GM18517 (cell line): Measurements from ENCODE around the gene SPRYD7.
A peak's percentile ranks its signal among the peaks of the same experiment; 100 is the strongest.
"Not testable (repeated sequence)": the region's sequence is repeated elsewhere in the genome, so short reads cannot be mapped to it uniquely, and the experiment has no call there.

Source experiments
- ATAC-seq: cut with Tn5 transposase; IDR thresholded peaks from one replicate; pipeline ENCODE4 v1.9.1; 2021; ENCODE audit warnings: mild to moderate bottlenecking, moderate library complexity; ENCODE audit not compliant: unreplicated experiment

SPRYD7 gene

DNA sequence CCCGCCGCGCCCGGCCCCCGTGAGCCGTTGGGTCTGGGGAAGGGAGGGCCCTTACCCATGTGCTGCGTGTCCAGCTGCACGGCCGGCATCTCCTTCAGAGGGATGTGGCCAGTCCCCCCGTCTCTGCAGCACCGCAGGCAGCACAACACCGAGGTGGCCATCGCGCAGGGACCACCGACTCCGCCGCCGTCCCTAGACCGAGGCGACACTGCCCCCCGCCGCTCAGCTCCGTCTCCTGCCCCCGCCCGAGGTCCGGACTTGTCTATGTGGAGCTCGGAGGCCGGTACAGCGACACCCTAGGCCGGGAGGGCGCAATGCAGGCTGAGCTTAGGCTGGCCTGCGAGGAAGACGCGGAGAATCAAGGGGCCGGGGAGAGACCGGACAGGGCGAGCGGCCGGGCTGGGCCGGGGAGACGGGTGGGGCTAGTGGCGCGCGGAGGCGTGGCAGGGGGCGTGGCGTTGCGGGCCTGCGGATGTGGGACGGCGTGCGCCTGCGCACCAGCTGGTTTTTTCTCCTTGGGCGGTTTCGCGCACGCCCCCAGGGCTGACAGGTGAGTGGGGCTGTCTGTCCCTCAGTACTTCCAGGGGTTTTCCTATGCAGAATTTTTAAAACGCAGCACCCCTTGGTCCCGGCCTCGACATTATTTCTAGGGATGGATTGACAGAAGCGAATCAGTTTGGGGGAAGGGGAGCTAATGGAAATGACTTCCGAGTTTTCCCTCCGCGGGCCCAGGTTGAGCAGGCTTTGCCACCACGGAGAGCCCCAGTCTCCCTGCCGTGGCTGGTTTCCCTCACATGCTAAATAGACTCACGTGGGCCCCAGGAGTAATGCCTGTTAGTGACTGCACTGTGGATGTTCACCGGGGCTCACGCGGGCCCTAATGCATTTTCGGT, at the start of gene SPRYD7:
Gene SPRYD7 (minus strand): TSS at position 266 of the 893 bp plus-strand sequence. CDS start 105 bp downstream, at position 161.
- peak; percentile 97 for ATAC-seq

- ATAC-seq: no peak
Observed at GRCh38 chr13:49985129-49985528, 49.0 kb upstream of the SPRYD7 start.

DNA sequence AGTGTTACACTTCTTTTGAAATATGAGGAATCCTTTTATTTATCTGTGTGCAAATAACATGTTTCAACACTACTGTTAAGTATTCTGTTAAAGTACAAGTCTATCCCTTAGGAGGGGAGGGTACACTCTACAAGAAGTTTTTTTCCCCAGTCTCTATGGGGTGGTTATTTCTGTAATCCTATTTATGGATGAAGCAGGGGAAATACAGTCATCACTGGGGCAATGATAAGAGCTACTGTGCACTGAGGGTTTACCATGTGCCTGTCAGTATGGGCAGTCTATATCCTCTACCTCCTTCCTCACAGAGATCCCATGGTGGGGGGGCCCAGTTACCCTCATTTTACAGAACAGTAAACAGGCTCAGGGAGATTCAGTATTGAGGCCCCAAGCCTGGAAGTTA, 44.1 kb upstream of the SPRYD7 start:
- no peak for ATAC-seq

DNA sequence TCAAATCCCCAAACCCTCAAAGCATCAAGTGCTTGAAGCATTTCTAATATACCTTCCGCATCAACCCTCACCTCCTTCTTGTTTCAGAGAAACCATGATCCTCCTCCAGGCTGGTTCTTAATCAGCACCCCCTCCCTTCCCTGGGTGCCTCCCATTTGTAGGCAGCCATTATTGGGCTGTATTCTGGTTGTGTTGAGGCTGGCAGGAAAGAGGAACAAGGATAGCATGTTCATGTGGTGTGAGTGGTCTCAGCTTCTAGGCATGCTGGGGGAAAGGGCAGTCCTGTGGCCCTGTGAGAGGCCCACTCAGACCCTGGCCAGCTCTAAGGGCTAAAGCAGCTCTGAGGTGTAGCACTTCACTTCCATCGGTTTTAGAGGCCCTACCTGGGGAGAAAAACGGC, 41.9 kb upstream of the SPRYD7 start:
- no peak for ATAC-seq

- ATAC-seq: peak; percentile 71
Observed at GRCh38 chr13:49976314-49977258, 40.4 kb upstream of the SPRYD7 start.

GRCh38 chr13:49975826-49976225, 39.7 kb upstream of the SPRYD7 start:
- ATAC-seq: no peak

DNA sequence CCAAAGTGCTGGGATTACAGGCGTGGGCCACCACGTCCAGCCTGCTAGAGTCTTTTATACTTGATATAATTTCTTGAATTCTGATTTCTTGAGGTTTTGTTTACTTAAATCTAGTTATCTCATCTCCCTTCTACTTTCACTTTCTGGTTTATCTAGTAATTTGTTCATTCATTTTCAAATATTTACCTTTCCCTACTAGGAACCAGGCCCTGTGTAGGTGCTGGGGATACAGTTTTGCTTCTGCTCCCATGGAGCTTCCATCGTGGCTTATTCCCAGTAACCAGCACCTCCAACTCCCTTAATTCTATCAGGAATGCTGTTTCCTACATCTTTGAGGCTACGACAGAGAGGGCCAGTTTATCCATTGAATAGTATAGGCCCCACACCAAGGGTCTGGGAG, 36.6 kb upstream of the SPRYD7 start:
- ATAC-seq: no peak

DNA sequence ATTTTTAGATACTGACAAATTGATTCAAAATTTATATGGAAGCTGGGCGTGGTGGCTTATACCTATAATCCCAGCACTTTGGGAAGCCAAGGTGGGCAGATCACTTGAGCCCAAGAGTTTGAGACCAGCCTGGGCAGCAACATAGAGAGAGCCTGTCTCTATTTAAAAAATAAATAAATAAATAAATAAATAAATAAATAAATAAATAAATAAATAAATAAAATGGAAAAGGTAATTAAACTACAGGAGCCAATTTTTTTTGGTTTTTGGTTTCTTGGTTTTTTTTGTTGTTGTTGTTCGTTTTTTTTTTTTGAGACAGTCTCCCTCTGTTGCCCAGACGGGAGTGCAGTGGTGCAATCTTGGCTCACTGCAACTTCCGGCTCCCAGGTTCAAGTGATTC, 31.3 kb upstream of the SPRYD7 start:
- ATAC-seq: no peak

- no peak for ATAC-seq
Observed at GRCh38 chr13:49958321-49958720, 22.2 kb upstream of the SPRYD7 start.

DNA sequence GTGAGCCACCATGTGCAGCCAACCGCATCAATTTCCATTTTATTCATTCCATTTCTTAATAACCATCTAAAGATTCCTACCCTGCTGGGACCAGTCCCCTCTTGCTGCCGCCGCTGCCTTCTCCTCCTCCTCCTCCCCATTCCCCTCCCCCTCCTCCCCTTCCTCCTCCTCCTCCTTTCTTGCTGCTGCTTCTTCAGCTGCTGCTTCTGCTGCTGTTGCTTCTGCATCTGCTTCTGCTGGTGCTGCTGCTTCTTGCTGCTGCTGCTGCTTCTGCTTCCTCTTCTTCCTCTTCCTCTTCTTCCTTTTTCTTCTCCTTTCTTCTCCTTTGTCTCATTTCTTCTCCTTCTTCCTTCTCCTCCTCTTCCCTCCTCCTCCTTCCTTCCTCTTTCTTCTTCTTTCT, 20.0 kb upstream of the SPRYD7 start:
- no peak for ATAC-seq

DNA sequence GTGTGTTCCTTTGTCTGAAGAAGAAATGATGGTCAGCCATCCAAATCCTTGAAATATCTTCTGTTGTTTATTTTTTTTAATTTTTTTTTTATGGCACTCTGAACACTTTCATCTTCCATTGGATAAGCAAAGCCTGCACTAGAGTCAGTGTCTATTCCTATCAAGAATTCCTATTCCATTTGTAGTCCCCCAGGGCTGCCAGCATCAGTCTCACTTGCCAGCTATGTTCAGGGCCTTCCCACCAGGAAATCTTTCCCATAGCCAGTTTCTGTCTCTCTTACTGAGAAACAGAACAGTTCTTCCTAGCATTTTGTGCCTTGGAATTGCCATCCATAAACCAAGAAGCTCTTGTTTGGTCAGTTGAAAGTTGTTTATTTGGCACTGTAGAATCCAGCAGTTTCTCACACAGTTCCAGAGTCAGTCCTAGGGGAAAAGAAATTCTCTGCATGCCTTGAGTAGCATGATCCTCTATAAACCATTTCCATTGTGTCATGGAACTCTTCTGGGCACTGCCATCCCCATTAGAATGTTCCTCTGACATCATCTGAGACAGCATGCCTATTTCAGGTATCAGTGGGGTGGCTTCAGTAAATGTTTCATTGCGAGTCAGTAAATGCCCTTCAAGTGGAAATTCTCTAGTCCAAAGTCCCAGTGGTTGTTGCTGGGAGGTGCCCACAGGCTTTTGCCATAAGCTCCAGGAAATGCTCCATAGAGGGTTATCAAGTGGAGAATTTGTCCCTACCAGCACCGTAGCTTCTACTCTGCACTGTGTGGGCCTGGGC, 18.7 kb upstream of the SPRYD7 start:
- ATAC-seq: no peak

- no peak for ATAC-seq
Observed at GRCh38 chr13:49953560-49953959, 17.4 kb upstream of the SPRYD7 start.

- ATAC-seq: no peak
Observed at GRCh38 chr13:49951754-49952535, 15.8 kb upstream of the SPRYD7 start.

DNA sequence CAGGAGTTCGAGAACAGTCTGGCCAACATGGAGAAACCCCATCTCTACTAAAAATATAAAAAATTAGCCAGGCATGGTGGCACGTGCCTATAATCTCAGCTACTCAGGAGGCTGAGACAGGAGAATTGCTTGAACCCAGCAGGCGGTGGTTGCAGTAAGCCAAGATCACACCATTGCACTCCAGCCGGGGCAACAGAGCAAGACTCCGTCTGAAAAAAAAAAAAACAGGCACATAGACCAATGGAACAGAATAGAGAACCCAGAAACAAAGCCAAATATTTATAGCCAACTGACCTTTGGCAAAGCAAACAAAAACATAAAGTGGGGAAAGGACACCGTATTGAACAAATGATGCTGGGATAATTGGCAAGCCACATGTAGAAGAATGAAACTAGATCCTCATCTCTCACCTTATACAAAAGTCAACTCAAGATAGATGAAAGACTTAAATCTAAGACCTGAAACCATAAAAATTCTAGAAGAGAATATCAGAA, 12.7 kb upstream of the SPRYD7 start:
- not testable (repeated sequence) for ATAC-seq

DNA sequence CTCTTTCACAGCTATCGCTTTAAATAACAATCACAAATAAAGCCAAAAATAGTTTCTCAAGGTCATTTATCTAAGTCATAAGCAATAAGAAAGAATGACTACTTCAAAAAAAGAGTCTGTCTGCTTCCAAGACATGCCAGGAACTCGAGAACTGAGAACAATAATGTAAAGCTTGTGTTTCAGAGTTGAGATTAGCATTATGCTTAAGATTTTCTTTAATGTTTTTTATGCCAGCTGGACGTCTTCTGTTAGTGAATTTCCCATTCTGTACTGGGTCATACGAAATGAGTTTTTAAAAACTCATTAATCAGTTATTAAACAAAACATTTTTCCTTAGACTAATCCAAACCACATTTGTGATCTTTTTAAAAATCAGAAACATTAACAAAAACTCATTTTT, 3.2 kb upstream of the SPRYD7 start:
- ATAC-seq: no peak

GRCh38 chr13:49938921-49939320, 2.8 kb upstream of the SPRYD7 start:
- ATAC-seq: no peak

DNA sequence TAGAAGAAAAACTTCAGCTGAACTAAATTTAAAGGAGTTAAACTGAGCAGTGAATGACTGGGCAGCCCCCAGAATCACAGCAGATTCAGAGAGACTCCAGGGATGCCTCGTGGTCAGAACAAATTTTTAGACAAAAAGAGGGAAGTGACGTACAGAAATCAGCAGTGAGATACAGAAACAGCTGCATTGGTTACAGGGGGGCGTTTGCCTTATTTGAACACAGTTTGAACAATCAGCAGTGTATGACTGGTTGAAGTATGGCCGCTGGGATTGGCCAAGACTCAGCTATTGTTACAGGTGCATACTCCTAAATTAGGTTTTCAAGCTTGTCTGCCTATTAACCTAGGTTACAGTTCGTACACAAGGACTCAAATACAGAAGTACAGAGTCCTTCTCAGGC, 2.2 kb upstream of the SPRYD7 start:
- ATAC-seq: no peak

DNA sequence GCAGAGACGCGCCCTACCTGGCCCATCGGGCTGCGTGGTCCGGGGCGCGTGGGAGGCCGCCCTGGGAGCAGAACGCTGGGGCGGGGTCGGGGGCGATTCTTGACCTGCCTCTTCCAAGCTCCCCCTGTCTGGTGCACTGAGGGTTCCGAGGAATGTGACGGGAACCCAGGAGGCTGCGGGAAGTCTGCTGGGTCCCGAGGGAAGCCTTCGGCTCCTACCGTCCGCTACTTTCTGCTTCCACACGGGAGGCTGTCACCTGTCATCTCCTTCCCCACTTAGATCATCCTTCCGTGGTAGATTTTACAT, 781 bp upstream of the SPRYD7 start:
- ATAC-seq: no peak

- ATAC-seq: peak; percentile 26
Observed at GRCh38 chr13:49935171-49936074, 717 bp downstream of the SPRYD7 start.
